ENCODE data around the gene ARHGAP26.

The ARHGAP26 gene

GRCh38 chr5:143046314-143046713, 276.1 kb downstream of the ARHGAP26 start:
- no peak for DNase-seq

GRCh38 chr5:143047091-143047490, 276.9 kb downstream of the ARHGAP26 start:
- no peak for DNase-seq

- DNase-seq = no peak
These were observed 280.0 kb downstream of the ARHGAP26 start for GRCh38 chr5:143050183-143050582.

GRCh38 chr5:143051244-143052058, 281.3 kb downstream of the ARHGAP26 start:
- peak; percentile 79 to 91 for DNase-seq

GRCh38 chr5:143052967-143053682, 282.9 kb downstream of the ARHGAP26 start:
- peak in 1 of 2 donors; percentile 13 for DNase-seq

GRCh38 chr5:143053780-143054179, 283.6 kb downstream of the ARHGAP26 start:
- DNase-seq = no peak

- peak; percentile 87 to 95 for DNase-seq
These were observed 284.3 kb downstream of the ARHGAP26 start for GRCh38 chr5:143054480-143054941.

- no peak for DNase-seq
These were observed 285.6 kb downstream of the ARHGAP26 start for GRCh38 chr5:143055596-143056338.

- no peak for DNase-seq
These were observed 286.1 kb downstream of the ARHGAP26 start for GRCh38 chr5:143056339-143056704.

GRCh38 chr5:143056792-143057579, 286.8 kb downstream of the ARHGAP26 start:
- peak in 1 of 2 donors; percentile 22 for DNase-seq

- peak; percentile 60 to 67 for DNase-seq
These were observed 287.4 kb downstream of the ARHGAP26 start for GRCh38 chr5:143057580-143057999.

- no peak for DNase-seq
These were observed 289.2 kb downstream of the ARHGAP26 start for GRCh38 chr5:143059355-143059754.

GRCh38 chr5:143059976-143060765, 290.0 kb downstream of the ARHGAP26 start:
- peak in 1 of 2 donors; percentile 39 for DNase-seq

GRCh38 chr5:143061161-143061945, 291.2 kb downstream of the ARHGAP26 start:
- no peak for DNase-seq

- DNase-seq = no peak
These were observed 292.2 kb downstream of the ARHGAP26 start for GRCh38 chr5:143062379-143062778.

GRCh38 chr5:143063175-143063970, 293.2 kb downstream of the ARHGAP26 start:
- peak in 1 of 2 donors; percentile 15 for DNase-seq

- DNase-seq = peak; percentile 25
These were observed 294.1 kb downstream of the ARHGAP26 start for GRCh38 chr5:143064218-143064641.

- DNase-seq = peak; percentile 61 to 78
These were observed 294.5 kb downstream of the ARHGAP26 start for GRCh38 chr5:143064676-143065075.

- peak; percentile 55 to 69 for DNase-seq
These were observed 295.2 kb downstream of the ARHGAP26 start for GRCh38 chr5:143065185-143065965.
